Fibroblast of villous mesenchyme (primary cell): ENCODE data around the gene TBL3. TPM values are rescaled to one million over a fixed set of nuclear protein-coding genes. Genes with fewer than 3 reads are reported as not detected.

Source experiments
- DNase-seq: peaks from one replicate; pipeline ENCODE4 v3.0.0-alpha.2; 2010; ENCODE audit warnings: low read depth
- H3K4me3 ChIP-seq: 2 replicates; pipeline ENCODE4 v1.5.1; 2011; ENCODE audit warnings: low read depth, mild to moderate bottlenecking, low read length
- total RNA-seq: library from RNA; depleted of rRNA; stranded (reverse); fragments of >200 nt; gene quantifications from 2 replicates; pipeline ENCODE4 v1.2.3, GENCODE V29; 2012
- TF ChIP-seq, protein P1 (sequence below): IDR thresholded peaks from 2 replicates; pipeline ENCODE4 v1.5.1; 2012; ENCODE audit warnings: low read depth, mild to moderate bottlenecking, low read length; ENCODE audit not compliant: insufficient read depth

Gene TBL3
- total RNA-seq, 1 donor, result 28.5 TPM

DNA sequence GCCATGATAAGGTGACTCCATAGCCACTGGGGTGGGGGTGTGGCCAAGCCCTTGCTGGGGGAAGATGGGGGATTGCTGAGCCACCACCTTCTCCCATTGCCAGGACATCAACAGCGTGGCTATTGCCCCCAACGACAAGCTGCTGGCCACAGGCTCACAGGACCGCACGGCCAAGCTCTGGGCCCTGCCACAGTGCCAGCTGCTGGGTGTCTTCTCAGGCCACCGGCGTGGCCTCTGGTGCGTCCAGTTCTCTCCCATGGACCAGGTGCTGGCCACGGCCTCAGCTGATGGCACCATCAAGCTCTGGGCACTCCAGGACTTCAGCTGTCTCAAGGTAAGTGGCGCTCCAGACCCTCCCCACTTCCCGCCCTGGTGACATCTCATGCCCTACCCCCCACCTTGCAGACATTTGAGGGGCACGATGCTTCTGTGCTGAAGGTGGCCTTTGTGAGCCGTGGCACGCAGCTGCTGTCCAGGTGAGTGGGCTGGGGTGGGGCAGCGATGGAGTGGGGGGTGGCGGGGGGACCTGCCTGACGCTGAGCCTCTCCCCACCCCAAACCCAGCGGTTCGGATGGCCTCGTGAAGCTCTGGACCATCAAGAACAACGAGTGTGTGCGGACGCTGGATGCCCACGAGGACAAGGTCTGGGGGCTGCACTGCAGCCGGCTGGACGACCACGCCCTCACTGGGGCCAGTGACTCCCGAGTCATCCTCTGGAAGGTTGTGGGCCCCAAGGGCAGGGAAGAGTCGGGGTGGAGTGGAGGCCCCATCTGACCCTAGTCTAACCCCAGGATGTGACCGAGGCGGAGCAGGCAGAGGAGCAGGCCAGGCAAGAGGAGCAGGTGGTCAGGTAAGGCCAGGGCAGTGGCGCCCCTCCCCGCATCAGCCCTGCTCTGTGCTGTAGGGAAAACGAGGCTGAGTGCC, 5.4 kb downstream of the TBL3 start:
- no peak overlapping the region for H3K4me3 ChIP-seq
- TF ChIP-seq, protein P1, sequence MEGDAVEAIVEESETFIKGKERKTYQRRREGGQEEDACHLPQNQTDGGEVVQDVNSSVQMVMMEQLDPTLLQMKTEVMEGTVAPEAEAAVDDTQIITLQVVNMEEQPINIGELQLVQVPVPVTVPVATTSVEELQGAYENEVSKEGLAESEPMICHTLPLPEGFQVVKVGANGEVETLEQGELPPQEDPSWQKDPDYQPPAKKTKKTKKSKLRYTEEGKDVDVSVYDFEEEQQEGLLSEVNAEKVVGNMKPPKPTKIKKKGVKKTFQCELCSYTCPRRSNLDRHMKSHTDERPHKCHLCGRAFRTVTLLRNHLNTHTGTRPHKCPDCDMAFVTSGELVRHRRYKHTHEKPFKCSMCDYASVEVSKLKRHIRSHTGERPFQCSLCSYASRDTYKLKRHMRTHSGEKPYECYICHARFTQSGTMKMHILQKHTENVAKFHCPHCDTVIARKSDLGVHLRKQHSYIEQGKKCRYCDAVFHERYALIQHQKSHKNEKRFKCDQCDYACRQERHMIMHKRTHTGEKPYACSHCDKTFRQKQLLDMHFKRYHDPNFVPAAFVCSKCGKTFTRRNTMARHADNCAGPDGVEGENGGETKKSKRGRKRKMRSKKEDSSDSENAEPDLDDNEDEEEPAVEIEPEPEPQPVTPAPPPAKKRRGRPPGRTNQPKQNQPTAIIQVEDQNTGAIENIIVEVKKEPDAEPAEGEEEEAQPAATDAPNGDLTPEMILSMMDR, result no peak
- DNase-seq, result no peak

DNA sequence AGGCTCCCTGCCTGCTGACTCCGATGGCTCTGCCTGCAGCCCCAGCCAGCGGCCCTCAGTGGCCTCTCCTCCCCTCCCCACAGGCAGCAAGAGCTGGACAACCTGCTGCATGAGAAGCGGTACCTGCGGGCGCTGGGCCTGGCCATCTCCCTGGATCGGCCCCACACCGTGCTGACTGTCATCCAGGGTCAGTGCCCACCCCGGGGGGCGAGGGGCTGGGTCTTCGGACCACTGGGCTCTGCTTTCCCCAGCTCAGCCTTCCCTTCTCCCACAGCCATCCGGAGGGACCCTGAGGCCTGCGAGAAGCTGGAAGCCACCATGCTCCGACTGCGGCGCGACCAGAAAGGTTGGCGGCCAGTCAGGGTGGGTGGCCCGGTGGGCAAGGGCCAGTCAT, 6.0 kb downstream of the TBL3 start:
- H3K4me3 ChIP-seq, result no peak overlapping the region

DNA sequence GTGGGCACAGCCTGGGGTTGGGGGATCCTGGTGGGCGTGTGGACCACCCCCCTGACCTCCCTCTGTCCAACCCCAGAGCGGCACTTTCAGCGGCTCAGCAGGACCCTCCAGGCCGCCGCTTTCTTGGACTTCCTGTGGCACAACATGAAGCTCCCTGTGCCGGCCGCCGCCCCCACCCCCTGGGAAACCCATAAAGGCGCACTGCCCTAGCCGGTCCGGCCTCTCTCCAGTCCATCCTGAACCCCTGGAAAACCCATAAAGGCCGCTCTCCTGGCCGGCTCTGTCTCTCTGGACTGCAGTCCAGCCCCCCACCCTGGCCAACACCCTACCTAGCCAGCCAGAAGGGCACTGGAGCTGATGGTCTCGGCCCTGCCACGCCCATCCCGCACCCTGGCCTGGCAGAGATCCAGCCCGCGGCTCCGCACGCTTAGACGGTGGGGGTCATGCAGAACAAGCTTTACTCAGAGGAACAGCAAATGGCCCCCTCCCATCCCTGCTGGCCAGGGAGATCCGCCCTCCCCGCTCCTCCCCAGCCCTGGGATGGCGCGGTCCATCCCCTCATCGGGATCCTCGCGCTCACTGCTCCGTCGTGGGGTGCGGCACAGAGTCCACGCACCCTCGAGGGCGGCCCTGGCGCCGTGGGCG, 6.7 kb downstream of the TBL3 start:
- TF ChIP-seq, protein P1, result no peak
- DNase-seq, result no peak
- H3K4me3 ChIP-seq, result no peak overlapping the region

More for the DNA sequence above, 6.0 kb downstream of the TBL3 start:
- TF ChIP-seq, protein P1, result no peak
- DNase-seq, result no peak

DNA sequence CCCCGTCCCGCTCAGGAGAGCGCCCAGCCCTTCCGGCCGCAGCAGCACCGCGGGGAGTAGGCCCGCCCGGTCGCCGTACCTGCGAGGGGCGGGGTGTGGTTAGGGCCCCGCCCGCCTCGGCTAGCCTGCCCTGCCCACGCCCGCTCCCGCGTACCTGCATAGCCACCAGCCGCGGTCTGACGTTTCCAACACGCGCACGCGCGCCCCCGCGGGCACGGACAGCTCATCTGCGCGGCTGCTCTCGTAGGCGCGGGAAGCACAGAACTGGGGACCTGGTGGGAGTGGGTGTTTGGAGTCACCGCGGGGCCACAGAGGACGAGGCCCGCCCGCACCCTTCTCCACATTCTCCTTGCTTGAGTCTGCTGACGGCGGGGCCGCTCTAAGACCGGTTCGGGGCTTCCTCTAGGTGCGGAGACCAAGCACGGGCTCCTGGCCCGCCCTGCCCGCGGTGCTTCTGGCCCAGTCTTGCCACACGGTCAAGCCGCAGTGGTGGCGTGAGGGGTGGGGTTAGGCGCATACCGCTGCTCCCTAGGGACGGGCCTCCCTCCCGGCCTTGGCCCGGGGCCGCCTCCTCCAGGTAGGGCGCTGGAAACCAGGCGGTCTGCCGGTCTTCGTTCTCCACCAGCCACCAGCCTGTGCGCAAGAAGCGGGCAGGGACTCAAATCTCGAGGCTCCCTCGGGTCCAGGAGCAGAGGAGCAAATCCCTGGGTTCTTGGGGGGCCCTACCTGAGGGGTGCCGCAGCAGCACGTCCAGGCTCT, 7.6 kb downstream of the TBL3 start:
- TF ChIP-seq, protein P1, result no peak
- H3K4me3 ChIP-seq, result no peak overlapping the region
- DNase-seq, result no peak

DNA sequence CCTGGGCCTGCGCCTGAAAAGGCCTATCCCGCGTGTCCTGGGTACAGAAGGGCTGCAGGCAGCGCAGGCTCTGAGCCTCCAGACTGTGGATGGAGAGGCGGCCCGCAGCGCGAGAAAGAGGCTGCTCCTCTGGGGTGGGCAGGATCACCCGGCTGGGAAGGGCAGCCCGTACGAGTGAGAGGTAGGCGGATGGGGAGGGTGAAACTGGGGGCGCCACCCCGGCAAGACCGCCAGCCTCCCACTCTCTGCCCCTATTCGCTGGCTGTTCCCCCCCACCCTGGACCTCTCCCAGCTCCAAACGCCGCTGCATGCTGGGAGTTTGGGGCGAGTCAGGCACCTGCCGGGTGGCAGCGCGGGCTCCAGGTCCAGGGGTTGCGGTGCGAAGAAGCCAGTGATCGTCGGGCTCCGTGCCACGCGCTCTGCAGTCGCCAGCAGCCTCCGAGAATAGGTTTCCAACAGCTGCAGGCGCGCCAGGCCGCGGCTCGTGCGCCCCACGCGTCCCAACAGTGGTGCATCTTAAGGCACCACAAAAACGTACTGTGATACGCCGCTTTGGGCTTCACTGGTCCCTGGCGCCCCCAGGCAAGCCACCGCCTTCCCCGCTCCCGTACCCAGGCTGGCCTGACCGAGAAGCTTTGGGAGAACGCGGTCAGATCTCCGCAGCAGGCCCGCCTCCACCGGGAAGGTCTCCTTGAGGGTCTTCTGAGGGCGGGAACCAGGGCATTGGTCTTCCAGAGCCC, 8.3 kb downstream of the TBL3 start:
- no peak overlapping the region for H3K4me3 ChIP-seq
- DNase-seq, result no peak

DNA sequence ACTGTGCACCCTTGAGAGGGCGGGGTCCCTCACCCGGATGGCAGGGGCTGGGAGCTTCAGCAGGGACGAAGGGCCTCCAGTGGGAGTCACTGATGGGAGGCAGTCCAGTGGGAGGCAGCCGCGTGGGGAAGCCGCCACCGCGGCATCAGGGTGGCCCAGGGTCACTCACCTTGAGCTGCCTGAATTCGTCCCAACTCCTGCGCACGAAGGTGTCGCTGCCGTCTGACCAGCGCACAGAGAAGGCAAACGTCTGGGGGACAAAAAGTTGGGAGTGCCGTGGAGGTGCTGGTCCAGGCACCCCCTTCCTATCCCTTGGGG, 8.9 kb downstream of the TBL3 start:
- TF ChIP-seq, protein P1, result no peak
- no peak overlapping the region for H3K4me3 ChIP-seq
- DNase-seq, result no peak

More for the DNA sequence above, 8.3 kb downstream of the TBL3 start:
- TF ChIP-seq, protein P1, result no peak
